Hepatocyte (in vitro differentiated cells): ENCODE data around the gene SCP2. TPM values are rescaled to one million over a fixed set of nuclear protein-coding genes. Genes with fewer than 3 reads are reported as not detected.

Source experiments
- DNase-seq: peaks from one replicate; pipeline ENCODE4 v3.0.0-alpha.2; 2016; ENCODE audit warnings: low spot score
- H2AFZ ChIP-seq: fragments of 200-600 bp; sonication (generic); 2 replicates; pipeline ENCODE4 v1.6.0; 2016; ENCODE audit warnings: antibody characterized with exemption, mild to moderate bottlenecking
- H3K27ac ChIP-seq: fragments of 200-600 bp; sonication (generic); 2 replicates; pipeline ENCODE4 v1.5.1; 2016; ENCODE audit warnings: mild to moderate bottlenecking
- H3K27me3 ChIP-seq: fragments of 200-600 bp; sonication (generic); 2 replicates; pipeline ENCODE4 v1.6.1; 2016
- H3K36me3 ChIP-seq: fragments of 200-600 bp; sonication (generic); replicated peaks from 2 replicates; pipeline ENCODE4 v1.5.1; 2016; ENCODE audit warnings: low read depth; ENCODE audit not compliant: insufficient read depth
- H3K4me1 ChIP-seq: fragments of 200-600 bp; sonication (generic); 2 replicates; pipeline ENCODE4 v1.5.1; 2016; ENCODE audit warnings: mild to moderate bottlenecking, moderate library complexity; ENCODE audit not compliant: insufficient read depth
- H3K4me2 ChIP-seq: fragments of 200-600 bp; sonication (generic); 2 replicates; pipeline ENCODE4 v1.6.0; 2016
- H3K4me3 ChIP-seq: fragments of 200-600 bp; sonication (generic); 2 replicates; pipeline ENCODE4 v1.5.1; 2016; ENCODE audit warnings: mild to moderate bottlenecking
- H3K79me2 ChIP-seq: fragments of 200-600 bp; sonication (generic); 2 replicates; pipeline ENCODE4 v1.6.0; 2017; ENCODE audit warnings: mild to moderate bottlenecking
- H3K9me2 ChIP-seq: fragments of 200-600 bp; sonication (generic); replicated peaks from 2 replicates; pipeline ENCODE4 v1.6.0; 2017; ENCODE audit warnings: mild to moderate bottlenecking; ENCODE audit not compliant: insufficient read depth
- H3K9me3 ChIP-seq: fragments of 200-600 bp; sonication (generic); 2 replicates; pipeline ENCODE4 v1.5.1; 2016; ENCODE audit warnings: low read depth, mild to moderate bottlenecking
- H4K20me1 ChIP-seq: fragments of 200-600 bp; sonication (generic); 2 replicates; pipeline ENCODE4 v1.6.0; 2016; ENCODE audit warnings: mild to moderate bottlenecking; ENCODE audit not compliant: insufficient read depth, poor library complexity, severe bottlenecking
- CTCF ChIP-seq: fragments of 200-600 bp; sonication (generic); IDR thresholded peaks from 2 replicates; pipeline ENCODE4 v1.5.1; 2016; ENCODE audit warnings: antibody characterized with exemption, mild to moderate bottlenecking; ENCODE audit not compliant: poor library complexity
- EZH2 ChIP-seq: fragments of 200-600 bp; sonication (generic); IDR thresholded peaks from 2 replicates; pipeline ENCODE4 v1.6.1; 2016; ENCODE audit warnings: antibody characterized with exemption, mild to moderate bottlenecking, borderline replicate concordance
- EZH2phosphoT487 ChIP-seq: fragments of 200-600 bp; sonication (generic); IDR thresholded peaks from one replicate; pipeline ENCODE4 v1.6.1; 2018; ENCODE audit warnings: antibody characterized with exemption, mild to moderate bottlenecking, low read depth, moderate library complexity; ENCODE audit not compliant: unreplicated experiment, severe bottlenecking
- WGBS: methylation state at CpG from one replicate; pipeline ENCODE4 v1.1.6; 2016; ENCODE audit warnings: low lambda C conversion rate; ENCODE audit errors: missing lambda C conversion rate; 5-methylcytosine and 5-hydroxymethylcytosine counted together
- polyA plus RNA-seq: library from polyadenylated mRNA; unstranded; fragments of >200 nt; fragmentation: Nextera tagmentation; extraction: Ambion mirVana; gene quantifications from 2 replicates; pipeline ENCODE4 v1.2.1, GENCODE V29; 2016
- total RNA-seq: library from RNA; depleted of rRNA; stranded (reverse); fragments of >200 nt; gene quantifications from 2 replicates; pipeline ENCODE4 v1.2.3, GENCODE V29; 2014

The SCP2 gene
- total and polyA plus RNA-seq, 2 experiments from 2014 or later = 201 to 310 TPM

DNA sequence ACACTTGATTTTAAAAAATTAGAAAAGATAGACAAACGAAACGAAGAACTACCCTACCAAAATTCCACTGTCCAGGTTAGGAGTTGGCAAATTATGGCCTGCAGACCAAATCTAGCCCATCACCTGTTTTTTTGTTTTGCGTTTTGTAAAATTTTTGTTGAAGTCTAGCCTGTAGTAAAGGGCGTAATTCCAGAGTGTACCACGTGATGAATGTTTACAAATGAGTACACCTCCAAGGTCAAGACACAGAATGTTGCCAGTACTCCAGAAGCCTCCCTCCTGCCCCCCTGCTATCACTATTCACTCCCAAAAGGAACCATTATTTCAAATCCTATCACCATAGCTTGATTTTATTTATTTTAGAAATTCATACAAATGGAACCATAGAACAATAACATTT is 117.8 kb downstream of the SCP2 start:
- Histone ChIP-seq H3K36me3 (no peaks in the 10 kb centered on the region), H3K9me2 (no peaks in the 10 kb centered on the region), H3K79me2 (no peaks in the 10 kb centered on the region), H3K4me2 (no peak overlapping the region), H3K27me3 (no peaks in the 10 kb centered on the region), H3K4me1 (peaks cover 4% of the 10 kb centered on the region), H3K27ac (no peak overlapping the region), H4K20me1 (no peaks in the 10 kb centered on the region), H2AFZ (no peak overlapping the region), H3K4me3 (no peak overlapping the region), H3K9me3 (no peaks in the 10 kb centered on the region)
- WGBS = 86% methylated on average over 5 of the region's 5 CpGs
- no peak for DNase-seq
- TF ChIP-seq EZH2phosphoT487 (no peak), EZH2 (no peak)

DNA sequence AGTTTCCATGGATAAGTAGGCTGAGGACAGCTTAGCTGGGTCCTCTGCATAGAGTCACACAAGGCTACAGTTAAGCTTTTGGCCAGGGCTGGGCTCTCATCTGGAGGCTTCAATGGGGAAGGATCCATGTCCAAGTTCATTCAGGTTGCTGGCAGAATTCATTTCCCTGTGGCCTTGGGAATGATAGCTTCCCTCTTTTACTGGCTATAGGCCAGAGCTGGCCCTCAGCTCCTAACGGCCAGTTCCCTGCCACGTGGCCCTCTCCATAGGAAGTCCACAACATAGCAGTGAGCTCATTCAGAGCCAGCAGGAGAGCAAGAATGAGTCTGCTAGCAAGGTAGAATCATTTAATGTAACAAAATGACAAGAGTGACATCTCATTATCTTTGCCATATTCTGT is 119.9 kb downstream of the SCP2 start:
- H3K4me1 ChIP-seq = peaks cover 4% of the 10 kb centered on the region

GRCh38 chr1:53047737-53048736 is 121.0 kb downstream of the SCP2 start:
- H3K27ac ChIP-seq = no peak overlapping the region
- peaks cover 4% of the 10 kb centered on the region for H3K4me1 ChIP-seq
- TF ChIP-seq EZH2phosphoT487 (no peak), CTCF (no peak), EZH2 (no peak)
- no peaks in the 10 kb centered on the region for H4K20me1 ChIP-seq
- DNase-seq = no peak
- no peak overlapping the region for H3K4me3 ChIP-seq
- H3K79me2 ChIP-seq = no peaks in the 10 kb centered on the region
- H3K9me2 ChIP-seq = no peaks in the 10 kb centered on the region
- H3K36me3 ChIP-seq = no peaks in the 10 kb centered on the region
- no peaks in the 10 kb centered on the region for H3K27me3 ChIP-seq
- H3K9me3 ChIP-seq = no peaks in the 10 kb centered on the region
- no peak overlapping the region for H2AFZ ChIP-seq
- H3K4me2 ChIP-seq = no peak overlapping the region
- WGBS = 68% methylated on average over 5 of the region's 5 CpGs

More for the DNA sequence above, 119.9 kb downstream of the SCP2 start:
- no peaks in the 10 kb centered on the region for H3K27me3 ChIP-seq
- TF ChIP-seq EZH2phosphoT487 = no peak
- TF ChIP-seq CTCF = no peak
- no peak for DNase-seq
- H3K9me2 ChIP-seq = no peaks in the 10 kb centered on the region
- no peaks in the 10 kb centered on the region for H3K9me3 ChIP-seq
- H3K79me2 ChIP-seq = no peaks in the 10 kb centered on the region
- H3K36me3 ChIP-seq = no peaks in the 10 kb centered on the region
- H4K20me1 ChIP-seq = no peaks in the 10 kb centered on the region
- no peak overlapping the region for H3K27ac ChIP-seq
- H3K4me2 ChIP-seq = no peak overlapping the region
- H3K4me3 ChIP-seq = no peak overlapping the region
- H2AFZ ChIP-seq = no peak overlapping the region
- WGBS = 69% methylated on average over 2 of the region's 2 CpGs

DNA sequence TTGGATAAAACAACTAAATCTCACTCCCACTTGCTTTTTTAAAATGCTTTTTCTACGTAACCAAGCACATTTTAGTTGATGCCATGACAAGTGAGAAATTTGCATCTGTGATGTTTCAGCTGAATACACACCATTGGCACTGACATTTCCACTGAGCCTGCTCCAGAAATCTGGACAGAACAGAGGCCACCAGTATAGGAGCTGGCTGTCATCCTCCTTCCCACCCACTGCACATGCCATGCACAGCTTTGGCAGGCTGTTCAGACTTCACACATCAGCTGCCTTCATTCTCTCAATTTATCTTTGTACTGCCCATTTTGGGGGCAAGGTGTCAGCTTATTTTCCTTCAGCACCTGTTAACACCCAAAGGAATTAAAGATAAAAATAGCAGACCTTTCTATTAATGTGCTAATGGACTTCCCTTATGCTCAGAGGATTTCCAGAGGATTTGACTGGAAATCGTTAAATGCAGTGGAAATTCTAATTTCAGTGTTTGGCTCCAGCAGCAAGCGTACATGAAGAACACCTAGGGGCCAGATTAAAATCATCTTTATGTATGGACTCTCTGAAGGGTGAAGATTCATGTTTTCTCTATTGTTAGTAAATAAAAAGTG is 122.0 kb downstream of the SCP2 start:
- Histone ChIP-seq H4K20me1 (no peaks in the 10 kb centered on the region), H3K36me3 (no peaks in the 10 kb centered on the region), H3K4me1 (peaks cover 4% of the 10 kb centered on the region), H3K27ac (no peak overlapping the region), H3K27me3 (no peaks in the 10 kb centered on the region), H3K4me3 (no peak overlapping the region), H3K9me2 (no peaks in the 10 kb centered on the region), H3K9me3 (no peaks in the 10 kb centered on the region), H3K4me2 (no peak overlapping the region), H2AFZ (no peak overlapping the region), H3K79me2 (no peaks in the 10 kb centered on the region)
- no peak for DNase-seq
- WGBS = 79% methylated on average over 3 of the region's 3 CpGs
- TF ChIP-seq EZH2 = no peak
- TF ChIP-seq EZH2phosphoT487 = no peak
- TF ChIP-seq CTCF = no peak
